SK-N-SH (cell line): ENCODE data around the gene SPRED2. TPM values are rescaled to one million over a fixed set of nuclear protein-coding genes. Genes with fewer than 3 reads are reported as not detected.
"Not testable (repeated sequence)": the region's sequence is repeated elsewhere in the genome, so short reads cannot be mapped to it uniquely, and the experiment has no call there.

Experiments used
- CTCF ChIA-PET: fragments of 300-600, 350-600 bp; formaldehyde crosslinking; extraction: SDS; loops from one replicate; lab custom pipeline; 2021; lab: Yijun Ruan, JAX
- POLR2A ChIA-PET: fragments of 350-600 bp; sonication (Branson Sonifier 250); formaldehyde crosslinking; extraction: SDS; loops from one replicate; lab custom pipeline; 2020; ENCODE audit warnings: antibody characterized with exemption, inconsistent platforms; lab: Yijun Ruan, JAX
- DNase-seq: peaks from one replicate; pipeline ENCODE4 v3.0.0; 2012
- H2AFZ ChIP-seq: fragments of 200-600 bp; sonication (generic); 2 replicates; pipeline ENCODE4 v1.8.1; 2016; ENCODE audit warnings: antibody characterized with exemption, mild to moderate bottlenecking, low read depth
- H3F3A ChIP-seq: fragments of 200-600 bp; sonication (generic); replicated peaks from 2 replicates; pipeline ENCODE3; 2016; ENCODE audit warnings: antibody characterized with exemption, mild to moderate bottlenecking; ENCODE audit not compliant: insufficient read depth
- H3K27ac ChIP-seq, 2 experiments: fragments of 200-500 bp in 1 of 2; fragments of 200-600 bp in 1 of 2; sonication (Bioruptor generic) in 1 of 2; sonication (generic), shearing (Covaris generic) in 1 of 2; 2 replicates each; pipeline versions ENCODE4 v1.5.1 to v1.6.1; 2014 to 2016; ENCODE audit warnings: low read depth in 2 of 2, inconsistent platforms in 1 of 2, low read length in 1 of 2, mild to moderate bottlenecking in 1 of 2, mixed read lengths in 1 of 2
- H3K27me3 ChIP-seq: fragments of 200-600 bp; sonication (generic), shearing (Covaris generic); 2 replicates; pipeline ENCODE4 v1.6.1; 2016; ENCODE audit warnings: mixed run types; ENCODE audit not compliant: insufficient read depth
- H3K36me3 ChIP-seq, 2 experiments: fragments of 200-500 bp in 1 of 2; fragments of 200-600 bp in 1 of 2; sonication (Bioruptor generic) in 1 of 2; sonication (generic) in 1 of 2; replicated peaks in 1 of 2; 2 replicates each; pipeline versions ENCODE3 to v1.5.1; 2014 to 2016; ENCODE audit warnings: low read length in 1 of 2, mild to moderate bottlenecking in 1 of 2; ENCODE audit not compliant: insufficient read depth in 2 of 2, control insufficient read depth in 1 of 2
- H3K4me1 ChIP-seq, 2 experiments: fragments of 200-500 bp in 1 of 2; fragments of 200-600 bp in 1 of 2; sonication (Bioruptor generic) in 1 of 2; sonication (generic), shearing (Covaris generic) in 1 of 2; 2 replicates each; pipeline versions ENCODE4 v1.5.1 to v1.6.1; 2014 to 2016; ENCODE audit warnings: low read depth in 1 of 2, low read length in 1 of 2, mixed run types in 1 of 2; ENCODE audit not compliant: insufficient read depth in 2 of 2, control insufficient read depth in 1 of 2
- H3K4me2 ChIP-seq: fragments of 200-600 bp; sonication (generic), shearing (Covaris generic); 2 replicates; pipeline ENCODE4 v1.6.1; 2017; ENCODE audit warnings: mixed run types
- H3K4me3 ChIP-seq, 2 experiments: fragments of 200-500 bp in 1 of 2; fragments of 200-600 bp in 1 of 2; sonication (Bioruptor generic) in 1 of 2; sonication (generic), shearing (Covaris generic) in 1 of 2; 2 replicates each; pipeline versions ENCODE4 v1.5.1 to v1.8.1; 2014 to 2016; ENCODE audit warnings: low read depth in 2 of 2, inconsistent platforms in 1 of 2, low read length in 1 of 2, mild to moderate bottlenecking in 1 of 2, mixed read lengths in 1 of 2, moderate library complexity in 1 of 2
- H3K79me2 ChIP-seq: fragments of 200-600 bp; sonication (generic); 2 replicates; pipeline ENCODE4 v1.8.1; 2017; ENCODE audit warnings: mild to moderate bottlenecking; ENCODE audit not compliant: insufficient read depth
- H3K9ac ChIP-seq: fragments of 200-600 bp; sonication (generic); 2 replicates; pipeline ENCODE4 v1.6.1; 2017; ENCODE audit warnings: mixed run types
- H3K9me2 ChIP-seq: fragments of 200-600 bp; sonication (generic); 2 replicates; pipeline ENCODE4 v1.6.1; 2017; ENCODE audit warnings: mixed run types
- H3K9me3 ChIP-seq: fragments of 200-600 bp; sonication (generic); 2 replicates; pipeline ENCODE4 v1.6.1; 2017; ENCODE audit warnings: mixed run types, mild to moderate bottlenecking, moderate library complexity
- H4K20me1 ChIP-seq: fragments of 200-600 bp; sonication (generic); 2 replicates; pipeline ENCODE4 v1.6.1; 2017; ENCODE audit warnings: mild to moderate bottlenecking, mixed run types; ENCODE audit not compliant: insufficient read depth
- CHD2 ChIP-seq: fragments of 150-350 bp; IDR thresholded peaks from 2 replicates; pipeline ENCODE4 v1.6.1; 2018; ENCODE audit warnings: low read length; ENCODE audit not compliant: partially characterized antibody
- ELF1 ChIP-seq: IDR thresholded peaks from 2 replicates; pipeline ENCODE4 v1.4.0; 2012
- FOSL2 ChIP-seq: IDR thresholded peaks from 2 replicates; pipeline ENCODE4 v1.4.0; 2012; ENCODE audit warnings: low read depth, mild to moderate bottlenecking, moderate library complexity, borderline replicate concordance
- MXI1 ChIP-seq: IDR thresholded peaks from 2 replicates; pipeline ENCODE4 v1.6.1; 2012; ENCODE audit warnings: mild to moderate bottlenecking, low read depth, low read length, improper control_type of control experiment
- NFIC ChIP-seq: IDR thresholded peaks from 2 replicates; pipeline ENCODE4 v1.4.0; 2012; ENCODE audit warnings: borderline replicate concordance
- NRF1 ChIP-seq: IDR thresholded peaks from 2 replicates; pipeline ENCODE4 v1.6.1; 2012; ENCODE audit warnings: low read depth, mild to moderate bottlenecking, low read length
- RXRA ChIP-seq: IDR thresholded peaks from 2 replicates; pipeline ENCODE4 v1.4.0; 2012; ENCODE audit warnings: low read depth, mild to moderate bottlenecking, borderline replicate concordance
- SIN3A ChIP-seq: IDR thresholded peaks from 2 replicates; pipeline ENCODE4 v1.6.1; 2012; ENCODE audit warnings: low read depth, mild to moderate bottlenecking, low read length, moderate library complexity, borderline replicate concordance
- TCF12 ChIP-seq: IDR thresholded peaks from 2 replicates; pipeline ENCODE4 v1.4.0; 2012
- WGBS: methylation state at CpG from one replicate; pipeline ENCODE4 v1.1.6; 2017; ENCODE audit warnings: low lambda C conversion rate; 5-methylcytosine and 5-hydroxymethylcytosine counted together
- polyA plus RNA-seq, 3 experiments: library from polyadenylated mRNA; depleted of rRNA; stranded (reverse); fragments of >200 nt; gene quantifications; 2 replicates each; pipeline ENCODE4 v1.2.3, GENCODE V29; 2012
- TF ChIP-seq, protein P1 (sequence below): fragments of 150-350 bp; IDR thresholded peaks from 2 replicates; pipeline ENCODE4 v1.6.1; 2017; ENCODE audit warnings: antibody characterized with exemption, low read length, low read depth, borderline replicate concordance
- TF ChIP-seq, protein P2 (sequence below): IDR thresholded peaks from 2 replicates; pipeline ENCODE4 v1.6.1; 2012; ENCODE audit warnings: mild to moderate bottlenecking, low read depth, low read length, moderate library complexity

Gene SPRED2
- polyA plus RNA-seq, 1 of the 3 experiments (the other 2 are of a cell fraction): 21.9 TPM

DNA sequence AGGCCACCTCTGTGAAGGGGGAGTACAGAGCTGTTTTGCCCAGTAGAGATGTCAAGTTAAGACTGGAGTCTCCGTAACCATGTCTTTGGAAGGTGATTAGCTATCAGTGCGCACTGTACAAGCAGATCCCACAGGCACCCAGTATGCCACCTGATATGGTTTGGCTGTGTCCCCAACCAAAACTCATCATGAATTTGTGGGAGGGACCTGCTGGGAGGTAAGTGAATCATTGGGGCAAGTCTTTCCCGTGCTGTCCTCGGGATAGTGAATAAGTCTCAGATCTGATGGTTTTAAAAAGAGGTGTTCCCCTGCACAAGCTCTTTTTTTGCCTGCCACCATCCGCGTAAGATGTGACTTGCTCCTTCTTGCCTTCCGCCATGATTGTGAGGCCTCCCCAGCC, 114.6 kb downstream of the SPRED2 start:
- H3K4me3 ChIP-seq: no peak overlapping the region
- H3K27me3 ChIP-seq: no peaks in the 10 kb centered on the region
- no peak overlapping the region for H2AFZ ChIP-seq
- 95% methylated on average over 7 of the region's 7 CpGs for WGBS
- H3K79me2 ChIP-seq: peaks cover 38% of the 10 kb centered on the region
- peaks cover 0 to 13% of the 10 kb centered on the region in 2 experiments; a peak in 2 of 4 replicates for H3K4me1 ChIP-seq
- no peak for TF ChIP-seq SIN3A
- no peak overlapping the region for H3K27ac ChIP-seq
- H3K36me3 ChIP-seq: peaks cover 27 to 29% of the 10 kb centered on the region in 2 experiments
- peaks cover 9% of the 10 kb centered on the region; the same call in 1 of the 2 replicates for H4K20me1 ChIP-seq
- H3K4me2 ChIP-seq: no peak overlapping the region
- H3F3A ChIP-seq: peaks cover 24% of the 10 kb centered on the region
- no peak overlapping the region for H3K9ac ChIP-seq
- CTCF ChIA-PET: interaction anchor here (0.6 kb wide), 1 partner anchor 17 kb away, joined by 3 read pairs; no protein-coding TSS in a partner anchor
- no peaks in the 10 kb centered on the region for H3K9me3 ChIP-seq
- DNase-seq: no peak
- POLR2A ChIA-PET: no interaction called here
- H3K9me2 ChIP-seq: no peaks in the 10 kb centered on the region

DNA sequence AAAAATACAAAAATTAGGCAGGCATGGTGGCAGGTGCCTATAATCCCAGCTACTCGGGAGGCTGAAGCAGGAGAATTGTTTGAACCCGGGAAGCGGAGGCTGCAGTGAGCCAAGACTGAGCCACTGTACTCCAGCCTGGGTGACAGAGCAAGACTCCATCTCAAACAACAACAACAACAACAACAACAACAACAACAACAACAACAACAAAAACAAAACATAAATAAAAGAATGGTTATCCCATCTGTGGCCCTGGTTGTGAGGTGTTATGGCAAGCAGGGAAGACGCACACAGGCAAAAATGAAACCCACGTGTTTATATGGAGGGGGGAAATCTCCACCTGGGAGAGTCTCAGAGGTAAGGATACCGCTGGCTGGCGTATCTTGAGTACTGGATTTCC, 115.0 kb downstream of the SPRED2 start:
- Histone ChIP-seq H3K4me1 (peaks cover 0 to 13% of the 10 kb centered on the region in 2 experiments; a peak in 2 of 4 replicates), H3F3A (peaks cover 19% of the 10 kb centered on the region), H3K36me3 (peaks cover 32 to 34% of the 10 kb centered on the region in 2 experiments), H3K79me2 (peaks cover 38% of the 10 kb centered on the region)
- H3K9ac ChIP-seq, CTCF ChIA-PET, H3K27me3 ChIP-seq, H3K4me2 ChIP-seq, H3K27ac ChIP-seq, H2AFZ ChIP-seq, H3K4me3 ChIP-seq, H4K20me1 ChIP-seq, H3K9me2 ChIP-seq, POLR2A ChIA-PET, H3K9me3 ChIP-seq, DNase-seq: not testable (repeated sequence)
- WGBS: 100% methylated on average over 7 of the region's 7 CpGs

GRCh38 chr2:65316072-65316471, 116.3 kb downstream of the SPRED2 start:
- Histone ChIP-seq H4K20me1 (peaks cover 9% of the 10 kb centered on the region; the same call in 1 of the 2 replicates), H3K27me3 (no peaks in the 10 kb centered on the region), H3K79me2 (peaks cover 33% of the 10 kb centered on the region), H2AFZ (no peak overlapping the region), H3K4me3 (no peak overlapping the region), H3F3A (peaks cover 11% of the 10 kb centered on the region), H3K4me1 (peaks cover 0 to 13% of the 10 kb centered on the region in 2 experiments; a peak in 2 of 4 replicates), H3K9ac (no peak overlapping the region), H3K36me3 (peaks cover 40 to 47% of the 10 kb centered on the region in 2 experiments), H3K27ac (no peak overlapping the region; a peak in 1 of 4 replicates), H3K9me3 (no peaks in the 10 kb centered on the region)
- POLR2A ChIA-PET: no interaction called here
- 94% methylated on average over 5 of the region's 6 CpGs for WGBS
- DNase-seq: no peak
- TF ChIP-seq MXI1: no peak
- no peak for TF ChIP-seq FOSL2
- TF ChIP-seq, all 33 proteins: peak for 0
- no peaks in the 10 kb centered on the region for H3K9me2 ChIP-seq
- CTCF ChIA-PET: interaction anchor here (0.7 to 0.8 kb wide), 2 partner anchors 12 to 122 kb away, joined by 3 read pairs; no protein-coding TSS in a partner anchor
- no peak overlapping the region for H3K4me2 ChIP-seq

GRCh38 chr2:65314801-65315441, 117.5 kb downstream of the SPRED2 start:
- Histone ChIP-seq H3K27me3 (no peaks in the 10 kb centered on the region), H2AFZ (no peak overlapping the region), H4K20me1 (no peaks in the 10 kb centered on the region), H3K9ac (no peak overlapping the region), H3K9me2 (no peaks in the 10 kb centered on the region), H3K9me3 (no peaks in the 10 kb centered on the region), H3F3A (no peaks in the 10 kb centered on the region), H3K79me2 (peaks cover 33% of the 10 kb centered on the region), H3K4me2 (no peak overlapping the region), H3K36me3 (peaks cover 40 to 51% of the 10 kb centered on the region in 2 experiments), H3K4me1 (peaks cover 0 to 4% of the 10 kb centered on the region in 2 experiments; a peak in 1 of 4 replicates), H3K27ac (no peak overlapping the region; a peak in 1 of 4 replicates), H3K4me3 (no peak overlapping the region)
- WGBS: 87% methylated on average over 8 of the region's 8 CpGs
- POLR2A ChIA-PET: no interaction called here
- CTCF ChIA-PET: no interaction called here
- no peak for DNase-seq
- TF ChIP-seq NFIC (no peak), CHD2 (no peak), RXRA (no peak), TCF12 (no peak), NRF1 (no peak), ELF1 (no peak)
- TF ChIP-seq, protein P1, sequence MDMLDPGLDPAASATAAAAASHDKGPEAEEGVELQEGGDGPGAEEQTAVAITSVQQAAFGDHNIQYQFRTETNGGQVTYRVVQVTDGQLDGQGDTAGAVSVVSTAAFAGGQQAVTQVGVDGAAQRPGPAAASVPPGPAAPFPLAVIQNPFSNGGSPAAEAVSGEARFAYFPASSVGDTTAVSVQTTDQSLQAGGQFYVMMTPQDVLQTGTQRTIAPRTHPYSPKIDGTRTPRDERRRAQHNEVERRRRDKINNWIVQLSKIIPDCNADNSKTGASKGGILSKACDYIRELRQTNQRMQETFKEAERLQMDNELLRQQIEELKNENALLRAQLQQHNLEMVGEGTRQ: no peak
- TF ChIP-seq, protein P2, sequence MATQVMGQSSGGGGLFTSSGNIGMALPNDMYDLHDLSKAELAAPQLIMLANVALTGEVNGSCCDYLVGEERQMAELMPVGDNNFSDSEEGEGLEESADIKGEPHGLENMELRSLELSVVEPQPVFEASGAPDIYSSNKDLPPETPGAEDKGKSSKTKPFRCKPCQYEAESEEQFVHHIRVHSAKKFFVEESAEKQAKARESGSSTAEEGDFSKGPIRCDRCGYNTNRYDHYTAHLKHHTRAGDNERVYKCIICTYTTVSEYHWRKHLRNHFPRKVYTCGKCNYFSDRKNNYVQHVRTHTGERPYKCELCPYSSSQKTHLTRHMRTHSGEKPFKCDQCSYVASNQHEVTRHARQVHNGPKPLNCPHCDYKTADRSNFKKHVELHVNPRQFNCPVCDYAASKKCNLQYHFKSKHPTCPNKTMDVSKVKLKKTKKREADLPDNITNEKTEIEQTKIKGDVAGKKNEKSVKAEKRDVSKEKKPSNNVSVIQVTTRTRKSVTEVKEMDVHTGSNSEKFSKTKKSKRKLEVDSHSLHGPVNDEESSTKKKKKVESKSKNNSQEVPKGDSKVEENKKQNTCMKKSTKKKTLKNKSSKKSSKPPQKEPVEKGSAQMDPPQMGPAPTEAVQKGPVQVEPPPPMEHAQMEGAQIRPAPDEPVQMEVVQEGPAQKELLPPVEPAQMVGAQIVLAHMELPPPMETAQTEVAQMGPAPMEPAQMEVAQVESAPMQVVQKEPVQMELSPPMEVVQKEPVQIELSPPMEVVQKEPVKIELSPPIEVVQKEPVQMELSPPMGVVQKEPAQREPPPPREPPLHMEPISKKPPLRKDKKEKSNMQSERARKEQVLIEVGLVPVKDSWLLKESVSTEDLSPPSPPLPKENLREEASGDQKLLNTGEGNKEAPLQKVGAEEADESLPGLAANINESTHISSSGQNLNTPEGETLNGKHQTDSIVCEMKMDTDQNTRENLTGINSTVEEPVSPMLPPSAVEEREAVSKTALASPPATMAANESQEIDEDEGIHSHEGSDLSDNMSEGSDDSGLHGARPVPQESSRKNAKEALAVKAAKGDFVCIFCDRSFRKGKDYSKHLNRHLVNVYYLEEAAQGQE: no peak
